GM23338 (cell line): Measurements from ENCODE around the gene ANO10.

ENCODE experiments used
- CTCF ChIP-seq, 2 experiments: fragments of 200-600 bp in 1 of 2; sonication (generic) in 1 of 2; conservative IDR thresholded peaks; 2 replicates each; pipeline versions ENCODE4 v1.5.1 to v1.6.1; 2016 to 2017; ENCODE audit warnings: antibody characterized with exemption in 2 of 2, low read depth in 2 of 2, mild to moderate bottlenecking in 2 of 2, moderate library complexity in 1 of 2
- EZH2 ChIP-seq: fragments of 200-600 bp; sonication (generic); IDR thresholded peaks from one replicate; pipeline ENCODE4 v1.8.0; 2017; ENCODE audit warnings: antibody characterized with exemption, mild to moderate bottlenecking, low read depth; ENCODE audit not compliant: unreplicated experiment
- EZH2phosphoT487 ChIP-seq: fragments of 200-600 bp; sonication (generic); IDR thresholded peaks from one replicate; pipeline ENCODE4 v1.8.1; 2018; ENCODE audit warnings: antibody characterized with exemption; ENCODE audit not compliant: unreplicated experiment
- JUNB ChIP-seq: IDR thresholded peaks from one replicate; pipeline ENCODE4 v1.6.1; 2016; ENCODE audit warnings: antibody characterized with exemption; ENCODE audit not compliant: unreplicated experiment

GRCh38 chr3:43537225-43537624 is 84.6 kb downstream of the ANO10 start:
- TF ChIP-seq CTCF (conservative IDR thresholded peaks at IDR 0.05; ENCODE audit: low read depth in 2 of 2) (no peak), EZH2phosphoT487 (no peak), EZH2 (no peak), JUNB (no peak)
